ENCODE data around the gene RPL36.

Gene RPL36

GRCh38 chr19:5648464-5648863, 41.6 kb upstream of the RPL36 start:
- TF ChIP-seq CTCF (IDR thresholded peaks at IDR 0.05; ENCODE audit: low read depth, low read length), result no peak
- no peak overlapping the region for H3K4me3 ChIP-seq (ENCODE audit: low read depth, low read length)

GRCh38 chr19:5651361-5651760, 38.7 kb upstream of the RPL36 start:
- no peak for TF ChIP-seq CTCF (IDR thresholded peaks at IDR 0.05; ENCODE audit: low read depth, low read length)
- H3K4me3 ChIP-seq (ENCODE audit: low read depth, low read length), result no peak overlapping the region

- TF ChIP-seq CTCF (IDR thresholded peaks at IDR 0.05; ENCODE audit: low read depth, low read length), result no peak
- H3K4me3 ChIP-seq (ENCODE audit: low read depth, low read length), result no peak overlapping the region
These were observed 37.8 kb upstream of the RPL36 start for GRCh38 chr19:5652261-5652660.

GRCh38 chr19:5654931-5655330, 35.2 kb upstream of the RPL36 start:
- H3K4me3 ChIP-seq (ENCODE audit: low read depth, low read length), result no peak overlapping the region
- no peak for TF ChIP-seq CTCF (IDR thresholded peaks at IDR 0.05; ENCODE audit: low read depth, low read length)

GRCh38 chr19:5655412-5655811, 34.7 kb upstream of the RPL36 start:
- no peak for TF ChIP-seq CTCF (IDR thresholded peaks at IDR 0.05; ENCODE audit: low read depth, low read length)
- H3K4me3 ChIP-seq (ENCODE audit: low read depth, low read length), result no peak overlapping the region

GRCh38 chr19:5661483-5661882, 28.6 kb upstream of the RPL36 start:
- H3K4me3 ChIP-seq (ENCODE audit: low read depth, low read length), result no peak overlapping the region
- no peak for TF ChIP-seq CTCF (IDR thresholded peaks at IDR 0.05; ENCODE audit: low read depth, low read length)

- H3K4me3 ChIP-seq (ENCODE audit: low read depth, low read length), result no peak overlapping the region
- TF ChIP-seq CTCF (IDR thresholded peaks at IDR 0.05; ENCODE audit: low read depth, low read length), result no peak
These were observed 26.2 kb upstream of the RPL36 start for GRCh38 chr19:5663904-5664303.
